GM12872 (cell line): ENCODE results near the gene ZNF493.

Experiments
- TF ChIP-seq, protein P1 (sequence below): IDR thresholded peaks from 3 replicates; pipeline ENCODE4 v1.5.1; 2011; ENCODE audit warnings: low read depth, mild to moderate bottlenecking, low read length, moderate library complexity; ENCODE audit not compliant: insufficient read depth

Gene ZNF493

DNA sequence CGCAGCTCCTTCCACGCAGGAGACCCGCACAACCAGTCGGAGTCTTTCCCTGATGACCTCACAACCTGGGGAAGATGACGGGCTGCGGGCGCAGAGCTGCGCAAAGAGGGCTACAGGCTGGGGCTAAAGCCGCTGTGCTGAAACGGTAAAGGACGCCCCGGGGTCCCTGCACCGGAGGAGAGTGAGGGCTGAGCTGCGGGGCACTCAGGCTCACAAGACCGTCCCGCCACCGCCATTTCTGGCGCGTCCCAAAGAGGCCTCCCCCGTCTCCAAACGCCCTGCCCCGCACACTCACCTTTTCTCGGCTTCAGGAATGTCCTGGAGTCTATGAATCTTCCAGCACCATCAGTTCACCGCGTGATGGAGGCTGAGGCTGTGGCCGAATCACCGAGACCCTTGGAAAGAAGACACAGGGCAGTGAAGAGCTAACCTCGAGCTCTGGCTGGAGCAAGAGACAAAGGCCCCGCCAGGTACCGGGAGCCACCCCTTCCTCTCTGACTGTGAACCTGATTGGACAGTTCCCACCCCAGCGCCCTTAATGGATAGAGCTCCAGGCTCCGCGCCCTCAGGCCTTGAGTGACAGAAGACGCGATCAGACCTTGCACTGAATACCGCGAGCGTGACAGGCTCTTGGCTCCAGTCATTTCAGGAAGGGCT lies 66.6 kb downstream of the ZNF493 start:
- TF ChIP-seq, protein P1, sequence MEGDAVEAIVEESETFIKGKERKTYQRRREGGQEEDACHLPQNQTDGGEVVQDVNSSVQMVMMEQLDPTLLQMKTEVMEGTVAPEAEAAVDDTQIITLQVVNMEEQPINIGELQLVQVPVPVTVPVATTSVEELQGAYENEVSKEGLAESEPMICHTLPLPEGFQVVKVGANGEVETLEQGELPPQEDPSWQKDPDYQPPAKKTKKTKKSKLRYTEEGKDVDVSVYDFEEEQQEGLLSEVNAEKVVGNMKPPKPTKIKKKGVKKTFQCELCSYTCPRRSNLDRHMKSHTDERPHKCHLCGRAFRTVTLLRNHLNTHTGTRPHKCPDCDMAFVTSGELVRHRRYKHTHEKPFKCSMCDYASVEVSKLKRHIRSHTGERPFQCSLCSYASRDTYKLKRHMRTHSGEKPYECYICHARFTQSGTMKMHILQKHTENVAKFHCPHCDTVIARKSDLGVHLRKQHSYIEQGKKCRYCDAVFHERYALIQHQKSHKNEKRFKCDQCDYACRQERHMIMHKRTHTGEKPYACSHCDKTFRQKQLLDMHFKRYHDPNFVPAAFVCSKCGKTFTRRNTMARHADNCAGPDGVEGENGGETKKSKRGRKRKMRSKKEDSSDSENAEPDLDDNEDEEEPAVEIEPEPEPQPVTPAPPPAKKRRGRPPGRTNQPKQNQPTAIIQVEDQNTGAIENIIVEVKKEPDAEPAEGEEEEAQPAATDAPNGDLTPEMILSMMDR = no peak

DNA sequence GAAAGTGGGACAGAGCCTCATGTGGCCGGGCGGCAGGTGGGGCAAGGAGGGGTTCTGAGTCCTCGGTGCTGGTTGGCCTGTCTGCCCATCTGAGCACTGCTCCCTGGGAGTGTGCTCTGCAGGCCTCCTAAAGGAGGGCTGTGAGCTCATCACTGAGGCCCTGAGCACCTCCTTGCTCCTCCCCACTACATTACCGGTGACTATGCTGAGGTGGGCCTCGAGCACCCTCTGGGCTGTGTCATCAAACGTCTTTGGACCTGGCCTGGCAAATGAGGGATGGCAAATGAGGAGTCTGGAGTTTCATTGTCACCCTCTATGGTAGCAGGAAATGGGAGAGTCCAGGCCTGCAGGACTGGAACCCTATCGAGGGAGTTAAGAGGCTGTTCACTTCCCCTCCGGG lies 69.7 kb downstream of the ZNF493 start:
- TF ChIP-seq, protein P1 = no peak

DNA sequence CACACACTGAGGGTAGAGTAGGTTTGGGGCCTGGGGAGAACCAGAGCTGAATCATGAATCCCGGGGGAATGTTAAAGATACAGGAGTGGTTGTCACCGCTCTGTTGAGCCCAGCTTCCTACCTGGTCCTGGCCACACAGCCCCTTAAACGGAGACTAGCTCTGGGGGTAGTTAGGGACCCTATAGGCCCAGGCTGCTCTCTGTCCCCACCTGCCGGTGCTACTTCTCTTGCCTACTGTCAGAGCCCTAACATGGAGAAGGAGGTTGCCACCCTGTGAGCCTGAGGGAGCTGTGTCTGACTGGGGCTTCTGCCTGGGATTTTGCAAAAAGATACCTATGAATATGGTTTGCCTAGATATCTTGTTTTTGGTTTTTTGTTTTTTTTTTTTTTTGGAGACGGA lies 71.9 kb downstream of the ZNF493 start:
- TF ChIP-seq, protein P1 = no peak

DNA sequence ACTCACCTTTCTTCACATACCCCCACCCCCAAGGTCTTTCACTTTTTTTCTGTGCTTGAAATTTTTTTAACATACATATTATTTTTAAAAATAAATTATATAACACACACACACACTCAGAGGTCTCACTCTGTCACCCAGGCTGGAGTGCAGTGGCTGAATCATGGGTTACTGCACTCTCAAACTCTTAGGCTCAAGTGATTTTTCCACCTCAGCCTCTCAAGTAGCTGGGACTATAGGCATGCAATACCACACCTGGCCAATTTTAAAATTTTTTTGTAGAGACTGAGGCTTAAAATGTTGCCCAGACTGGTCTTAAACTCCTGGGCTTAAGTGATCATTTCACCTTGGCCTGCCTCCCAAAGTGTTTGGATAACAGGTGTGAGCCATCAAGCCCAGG lies 75.6 kb downstream of the ZNF493 start:
- TF ChIP-seq, protein P1 = no peak

DNA sequence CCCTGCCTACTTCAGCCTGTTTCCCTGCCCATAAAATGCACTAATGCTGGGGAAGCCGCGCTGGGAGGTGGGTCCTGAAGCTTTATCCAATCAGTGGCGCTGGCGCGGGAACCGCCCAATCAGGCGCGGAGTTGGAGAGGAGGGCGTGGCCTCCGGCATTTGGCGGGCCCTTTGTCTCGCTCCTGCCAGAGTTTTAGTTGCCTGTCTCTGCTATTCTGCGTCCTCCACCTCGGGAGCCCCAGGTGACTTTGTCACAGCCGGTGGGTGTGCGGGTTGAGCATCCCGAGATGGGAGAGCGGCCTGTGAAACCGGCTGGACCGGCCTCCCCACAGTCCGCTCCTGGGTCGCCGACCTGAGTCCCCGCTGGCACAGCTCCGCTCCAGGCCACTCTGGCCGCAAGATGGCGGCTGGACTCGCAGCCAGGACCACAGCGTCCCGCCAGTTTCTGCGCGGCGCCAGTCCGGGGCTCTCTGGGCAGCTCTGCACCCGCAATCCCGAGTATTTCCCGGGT lies 77.8 kb downstream of the ZNF493 start:
- TF ChIP-seq, protein P1 = no peak
